IMR-90 (cell line): Measurements from ENCODE around the gene ZDHHC11B.
"Not testable (repeated sequence)": the region's sequence is repeated elsewhere in the genome, so short reads cannot be mapped to it uniquely, and the experiment has no call there.

ENCODE experiments used
- CEBPB ChIP-seq: IDR thresholded peaks from 2 replicates; pipeline ENCODE4 v1.6.1; 2012; ENCODE audit warnings: low read depth, low read length, improper control_type of control experiment
- ELK1 ChIP-seq: fragments of 150-350 bp; IDR thresholded peaks from 2 replicates; pipeline ENCODE4 v1.6.1; 2016; ENCODE audit warnings: low read depth, mild to moderate bottlenecking, low read length, moderate library complexity, borderline replicate concordance
- FOS ChIP-seq: fragments of 150-350 bp; IDR thresholded peaks from 2 replicates; pipeline ENCODE4 v1.6.1; 2016; ENCODE audit warnings: low read depth, low read length
- MAFK ChIP-seq: IDR thresholded peaks from 2 replicates; pipeline ENCODE4 v1.6.1; 2012; ENCODE audit warnings: low read depth, low read length, improper control_type of control experiment
- MAZ ChIP-seq: IDR thresholded peaks from 2 replicates; pipeline ENCODE4 v1.6.1; 2012; ENCODE audit warnings: low read depth, mild to moderate bottlenecking, low read length, improper control_type of control experiment, moderate library complexity, borderline replicate concordance
- NFE2L2 ChIP-seq: fragments of 150-350 bp; IDR thresholded peaks from 2 replicates; pipeline ENCODE4 v1.6.1; 2016; ENCODE audit warnings: low read depth, mild to moderate bottlenecking, low read length
- POLR2A ChIP-seq: IDR thresholded peaks from 2 replicates; pipeline ENCODE4 v1.6.1; 2012; ENCODE audit warnings: mild to moderate bottlenecking, low read depth, low read length
- RAD21 ChIP-seq: IDR thresholded peaks from 2 replicates; pipeline ENCODE4 v1.6.1; 2012; ENCODE audit warnings: low read length, improper control_type of control experiment
- RCOR1 ChIP-seq: IDR thresholded peaks from 2 replicates; pipeline ENCODE4 v1.6.1; 2012; ENCODE audit warnings: mild to moderate bottlenecking, low read length, improper control_type of control experiment; ENCODE audit not compliant: insufficient replicate concordance
- USF2 ChIP-seq: fragments of 150-350 bp; IDR thresholded peaks from 2 replicates; pipeline ENCODE4 v1.6.1; 2017; ENCODE audit warnings: mild to moderate bottlenecking, antibody characterized with exemption, low read length, low read depth
- TF ChIP-seq, protein P1 (sequence below): conservative IDR thresholded peaks from 2 replicates; pipeline ENCODE4 v1.5.1; 2012; ENCODE audit warnings: mild to moderate bottlenecking, low read depth, low read length, improper control_type of control experiment

- TF ChIP-seq CEBPB, ELK1, FOS, RCOR1, POLR2A, RAD21, MAFK, USF2, NFE2L2, MAZ: not testable (repeated sequence)
- TF ChIP-seq, protein P1, sequence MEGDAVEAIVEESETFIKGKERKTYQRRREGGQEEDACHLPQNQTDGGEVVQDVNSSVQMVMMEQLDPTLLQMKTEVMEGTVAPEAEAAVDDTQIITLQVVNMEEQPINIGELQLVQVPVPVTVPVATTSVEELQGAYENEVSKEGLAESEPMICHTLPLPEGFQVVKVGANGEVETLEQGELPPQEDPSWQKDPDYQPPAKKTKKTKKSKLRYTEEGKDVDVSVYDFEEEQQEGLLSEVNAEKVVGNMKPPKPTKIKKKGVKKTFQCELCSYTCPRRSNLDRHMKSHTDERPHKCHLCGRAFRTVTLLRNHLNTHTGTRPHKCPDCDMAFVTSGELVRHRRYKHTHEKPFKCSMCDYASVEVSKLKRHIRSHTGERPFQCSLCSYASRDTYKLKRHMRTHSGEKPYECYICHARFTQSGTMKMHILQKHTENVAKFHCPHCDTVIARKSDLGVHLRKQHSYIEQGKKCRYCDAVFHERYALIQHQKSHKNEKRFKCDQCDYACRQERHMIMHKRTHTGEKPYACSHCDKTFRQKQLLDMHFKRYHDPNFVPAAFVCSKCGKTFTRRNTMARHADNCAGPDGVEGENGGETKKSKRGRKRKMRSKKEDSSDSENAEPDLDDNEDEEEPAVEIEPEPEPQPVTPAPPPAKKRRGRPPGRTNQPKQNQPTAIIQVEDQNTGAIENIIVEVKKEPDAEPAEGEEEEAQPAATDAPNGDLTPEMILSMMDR, result not testable (repeated sequence)
These were observed 40.7 kb downstream of the ZDHHC11B start for GRCh38 chr5:743696-744404.
